ENCODE results near the gene PTP4A2.

DNA sequence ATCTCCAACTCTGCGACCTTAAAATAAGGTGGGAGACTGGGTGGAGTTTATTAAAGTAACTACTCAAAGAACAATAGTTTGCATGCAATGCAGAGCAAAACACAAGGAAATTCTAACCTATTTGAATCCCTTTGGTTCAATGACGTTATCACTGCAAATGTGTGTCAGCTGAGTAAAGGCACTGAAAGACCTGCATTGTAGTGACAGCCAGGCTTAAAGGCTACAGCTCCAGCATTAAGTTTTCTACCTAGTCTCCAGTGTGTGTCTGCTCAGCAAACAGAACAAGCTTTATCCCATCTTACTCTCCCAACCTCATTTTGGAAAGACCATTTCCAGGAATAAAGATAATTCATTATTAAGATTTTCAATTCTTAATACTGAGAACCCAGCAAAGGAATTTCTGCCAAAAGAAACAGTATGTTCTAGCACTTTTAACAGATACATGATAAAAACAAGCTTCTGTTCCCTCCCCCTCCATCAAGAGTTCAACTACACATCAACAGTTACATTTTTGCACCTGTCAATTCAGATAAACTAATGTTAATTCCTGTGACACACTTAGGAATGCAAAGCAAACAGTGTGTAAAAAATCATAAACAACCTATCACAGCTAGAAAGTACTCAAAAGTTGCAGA, 14.2 kb downstream of the PTP4A2 start:
- no peak for TF ChIP-seq EZH2 (IDR thresholded peaks at IDR 0.05)
- TF ChIP-seq FOXP2 (optimal IDR thresholded peaks at IDR 0.05; ENCODE audit: control extremely low read depth, extremely low read length, insufficient read depth) = no peak
